Adrenal gland (tissue), 12 donors: ENCODE measurements around the gene INAFM2. TPM values are rescaled to one million over a fixed set of nuclear protein-coding genes. Genes with fewer than 3 reads are reported as not detected.

Source experiments
- DNase-seq, 7 donors: peaks; one replicate each; pipeline ENCODE4 v3.0.0-alpha.2; 2019 to 2020
- H3K27ac ChIP-seq, 5 donors: fragments of 200-600 bp; sonication (generic) in 4 of 5; 1 replicate in 3 of 5; 2 replicates in 2 of 5; pipeline versions ENCODE4 v1.5.1 to v1.8.0; 2016 to 2020; ENCODE audit warnings: mild to moderate bottlenecking in 1 of 5
- H3K27me3 ChIP-seq: fragments of 200-600 bp; 2 replicates; pipeline ENCODE4 v1.8.0; 2021
- H3K36me3 ChIP-seq, 2 donors: fragments of 200-600 bp; replicated peaks in 1 of 2; 1 replicate in 1 of 2; 2 replicates in 1 of 2; pipeline versions ENCODE4 v1.5.1 to v1.8.0; 2018 to 2022
- H3K4me1 ChIP-seq, 2 donors: fragments of 200-600 bp; replicated peaks in 1 of 2; 1 replicate in 1 of 2; 2 replicates in 1 of 2; pipeline versions ENCODE4 v1.5.1 to v1.8.0; 2018 to 2021
- H3K4me3 ChIP-seq, 4 donors: fragments of 200-600 bp; sonication (generic) in 3 of 4; one replicate each; pipeline ENCODE4 v1.5.1; 2016 to 2018
- H3K9me3 ChIP-seq, 3 donors: fragments of 200-600 bp; sonication (generic) in 1 of 3; replicated peaks in 1 of 3; 1 replicate in 2 of 3; 2 replicates in 1 of 3; pipeline versions ENCODE4 v1.5.1 to v1.8.0; 2016 to 2021
- POLR2A ChIP-seq, 2 donors: fragments of 450-650 bp; IDR thresholded peaks; one replicate each; pipeline ENCODE4 v1.6.1; 2017; ENCODE audit warnings: antibody characterized with exemption in 2 of 2, mild to moderate bottlenecking in 2 of 2, moderate library complexity in 1 of 2
- WGBS, 4 donors: extraction: QIAGEN DNeasy Blood & Tissue Kit in 2 of 4; methylation state at CpG; one replicate each; pipeline versions ENCODE4 v1.1.5 to v1.1.7; 2013 to 2017; 5-methylcytosine and 5-hydroxymethylcytosine counted together
- intact Hi-C, 2 donors: fragments of 100-400 bp; cut with DNase I; formaldehyde crosslinking; loops; one replicate each; pipeline versions ENCODE4 v1.14.1 to v1.15.0; 2022 to 2023
- polyA plus RNA-seq, 3 donors: library from polyadenylated mRNA; stranded (reverse); fragments of 200-250 nt in 2 of 3; fragments of 350-450 nt in 1 of 3; fragmentation: Illumina TruSeq in 1 of 3; extraction: RNeasy Lipid Tissue Mini Kit (QIAGEN cat#74804) in 1 of 3; gene quantifications; one replicate each; pipeline ENCODE4 v1.2.3, GENCODE V29; 2013 to 2014
- total RNA-seq, 9 donors: library from RNA; depleted of rRNA in 4 of 9; stranded (reverse); fragments of >200 nt in 4 of 9; fragments of 120-200 nt in 1 of 9; fragmentation: NEBNext Ultra II Directional in 1 of 9; extraction: Animal tissue kit (Norgen Biotek cat#: 25700) in 1 of 9; gene quantifications; one replicate each; pipeline versions ENCODE4 v1.1.0 to v1.2.4, GENCODE V29; 2013 to 2023
- TF ChIP-seq, protein P1 (sequence below), 6 experiments: fragments of 450-650 bp in 4 of 6; fragments of 200-600 bp in 2 of 6; sonication (generic) in 1 of 6; IDR thresholded peaks; 1 replicate in 5 of 6; 2 replicates in 1 of 6; pipeline versions ENCODE4 v1.5.1 to v1.8.0; 2016 to 2021; ENCODE audit warnings: antibody characterized with exemption in 6 of 6, mild to moderate bottlenecking in 2 of 6, moderate library complexity in 1 of 6
- donor health status: healthy with polysubstance abuse.
- donor health status: Bipolar disorder and iron deficiency.
- donor health status: DM: yes; HTN: yes; CAD: no.
- donor health status: DM: no; HTN: no; CAD: no.
- donor health status: DM: no; HTN: no; CAD: no.
- donor health status: DM: yes; HTN: yes; CAD: no.

Gene INAFM2
- total and polyA plus RNA-seq, 12 donors = 10.6 to 25.5 (median 20.1) TPM

DNA sequence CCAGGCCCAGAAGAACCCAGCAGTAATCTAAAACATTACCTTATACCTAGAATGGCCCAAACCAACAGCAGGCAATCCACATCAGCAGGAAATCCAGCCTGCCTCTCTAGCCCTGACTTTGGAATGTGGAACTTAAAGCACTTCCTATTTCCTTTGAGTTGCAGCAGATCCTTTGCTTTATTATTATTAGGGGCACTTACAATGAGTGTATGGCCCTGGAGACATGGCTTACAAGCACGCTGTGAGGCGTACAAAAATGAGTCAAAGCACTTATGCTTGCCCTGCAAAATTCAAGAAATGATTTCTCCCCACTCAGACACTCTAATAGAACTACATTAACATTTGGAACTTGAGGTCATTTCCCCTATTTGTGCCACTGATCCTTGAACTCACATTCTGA, 49.5 kb downstream of the INAFM2 start:
- intact Hi-C loops = no loop called here
- H3K27ac ChIP-seq = no peak overlapping the region
- H3K4me3 ChIP-seq = no peak overlapping the region
- no peak for DNase-seq
- 43 to 68% (median 51%) methylated on average over 2 of the region's 2 CpGs for WGBS, 4 donors
- H3K36me3 ChIP-seq = no peaks in the 10 kb centered on the region
- H3K27me3 ChIP-seq = no peaks in the 10 kb centered on the region
- peaks cover 0 to 4% of the 10 kb centered on the region in 2 donors for H3K4me1 ChIP-seq
- TF ChIP-seq, protein P1, sequence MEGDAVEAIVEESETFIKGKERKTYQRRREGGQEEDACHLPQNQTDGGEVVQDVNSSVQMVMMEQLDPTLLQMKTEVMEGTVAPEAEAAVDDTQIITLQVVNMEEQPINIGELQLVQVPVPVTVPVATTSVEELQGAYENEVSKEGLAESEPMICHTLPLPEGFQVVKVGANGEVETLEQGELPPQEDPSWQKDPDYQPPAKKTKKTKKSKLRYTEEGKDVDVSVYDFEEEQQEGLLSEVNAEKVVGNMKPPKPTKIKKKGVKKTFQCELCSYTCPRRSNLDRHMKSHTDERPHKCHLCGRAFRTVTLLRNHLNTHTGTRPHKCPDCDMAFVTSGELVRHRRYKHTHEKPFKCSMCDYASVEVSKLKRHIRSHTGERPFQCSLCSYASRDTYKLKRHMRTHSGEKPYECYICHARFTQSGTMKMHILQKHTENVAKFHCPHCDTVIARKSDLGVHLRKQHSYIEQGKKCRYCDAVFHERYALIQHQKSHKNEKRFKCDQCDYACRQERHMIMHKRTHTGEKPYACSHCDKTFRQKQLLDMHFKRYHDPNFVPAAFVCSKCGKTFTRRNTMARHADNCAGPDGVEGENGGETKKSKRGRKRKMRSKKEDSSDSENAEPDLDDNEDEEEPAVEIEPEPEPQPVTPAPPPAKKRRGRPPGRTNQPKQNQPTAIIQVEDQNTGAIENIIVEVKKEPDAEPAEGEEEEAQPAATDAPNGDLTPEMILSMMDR (IDR thresholded peaks at IDR 0.05) = no peak
- TF ChIP-seq POLR2A (IDR thresholded peaks at IDR 0.05) = no peak
- no peaks in the 10 kb centered on the region for H3K9me3 ChIP-seq

Other genes with a start within 250 kb of the INAFM2 start
- 10 to 100 TPM in 3 of 9 donors, 1 to 10 TPM in 6; 3.6 to 12.8 (median 7.1) TPM for gene BMF, start 214.8 kb upstream of the INAFM2 start, total RNA-seq
- gene BMF, start 214.8 kb upstream of the INAFM2 start, polyA plus RNA-seq = 1 to 10 TPM; 1.3 to 9.3 (median 2.5) TPM
- 10 to 100 TPM in 1 of 9 donors, 1 to 10 TPM in 8; 1.1 to 13.7 (median 2.7) TPM for gene BUB1B, start 162.6 kb upstream of the INAFM2 start, total RNA-seq
- 1 to 10 TPM in 2 of 3 donors, under 1 TPM in 1; 0.81 to 2.9 (median 1.4) TPM for gene BUB1B, start 162.6 kb upstream of the INAFM2 start, polyA plus RNA-seq
- gene PAK6, start 84.6 kb upstream of the INAFM2 start, total RNA-seq = 10 to 100 TPM in 7 of 9 donors, 1 to 10 TPM in 2; 5.8 to 31.0 (median 18.2) TPM
- 10 to 100 TPM in 1 of 3 donors, 1 to 10 TPM in 2; 4.9 to 11.3 (median 6.0) TPM for gene PAK6, start 84.6 kb upstream of the INAFM2 start, polyA plus RNA-seq
- gene ANKRD63, start 40.6 kb upstream of the INAFM2 start, total RNA-seq = not detected
- not detected for gene ANKRD63, start 40.6 kb upstream of the INAFM2 start, polyA plus RNA-seq
- 10 to 100 TPM in 7 of 9 donors, 1 to 10 TPM in 2; 2.5 to 36.1 (median 23.6) TPM for gene PLCB2, start 15.8 kb upstream of the INAFM2 start, total RNA-seq
- gene PLCB2, start 15.8 kb upstream of the INAFM2 start, polyA plus RNA-seq = 100 to 1,000 TPM in 1 of 3 donors, 10 to 100 TPM in 1, 1 to 10 TPM in 1; 5.4 to 100 (median 39.4) TPM
- 10 to 100 TPM in 7 of 9 donors, 1 to 10 TPM in 1, under 1 TPM in 1; 0.72 to 41.0 (median 11.0) TPM for gene CCDC9B, start 17.2 kb downstream of the INAFM2 start, total RNA-seq
- gene CCDC9B, start 17.2 kb downstream of the INAFM2 start, polyA plus RNA-seq = 10 to 100 TPM in 1 of 3 donors, 1 to 10 TPM in 2; 5.3 to 30.4 (median 6.5) TPM
- gene PHGR1, start 27.3 kb downstream of the INAFM2 start, total RNA-seq = under 1 TPM in 1 of 9 donors, not detected in 8; 0.79 TPM
- 1 to 10 TPM in 2 of 3 donors, not detected in 1; 1.3 to 4.5 TPM for gene PHGR1, start 27.3 kb downstream of the INAFM2 start, polyA plus RNA-seq
- 1 to 10 TPM in 4 of 9 donors, under 1 TPM in 4, not detected in 1; 0.36 to 3.6 (median 0.94) TPM for gene DISP2, start 34.5 kb downstream of the INAFM2 start, total RNA-seq
- gene DISP2, start 34.5 kb downstream of the INAFM2 start, polyA plus RNA-seq = 10 to 100 TPM in 2 of 3 donors, 1 to 10 TPM in 1; 1.8 to 19.4 (median 10.3) TPM
- gene KNSTRN, start 59.0 kb downstream of the INAFM2 start, total RNA-seq = 10 to 100 TPM in 5 of 9 donors, 1 to 10 TPM in 4; 4.0 to 39.8 (median 10.7) TPM
- 10 to 100 TPM in 1 of 3 donors, 1 to 10 TPM in 2; 7.0 to 21.9 (median 9.2) TPM for gene KNSTRN, start 59.0 kb downstream of the INAFM2 start, polyA plus RNA-seq
- 100 to 1,000 TPM in 8 of 9 donors, 10 to 100 TPM in 1; 64.5 to 252 (median 156) TPM for gene IVD, start 82.1 kb downstream of the INAFM2 start, total RNA-seq
- 10 to 100 TPM; 61.0 to 92.4 (median 62.6) TPM for gene IVD, start 82.1 kb downstream of the INAFM2 start, polyA plus RNA-seq
- 10 to 100 TPM; 26.3 to 58.8 (median 34.5) TPM for gene BAHD1, start 117.3 kb downstream of the INAFM2 start, total RNA-seq
- 10 to 100 TPM; 13.2 to 30.8 (median 23.6) TPM for gene BAHD1, start 117.3 kb downstream of the INAFM2 start, polyA plus RNA-seq
- 10 to 100 TPM in 5 of 9 donors, 1 to 10 TPM in 4; 7.4 to 20.6 (median 14.0) TPM for gene CHST14, start 147.3 kb downstream of the INAFM2 start, total RNA-seq
- gene CHST14, start 147.3 kb downstream of the INAFM2 start, polyA plus RNA-seq = 10 to 100 TPM in 1 of 3 donors, 1 to 10 TPM in 2; 5.0 to 11.0 (median 6.7) TPM
- 10 to 100 TPM; 28.4 to 42.8 (median 37.7) TPM for gene CCDC32, start 241.3 kb downstream of the INAFM2 start, total RNA-seq
- gene CCDC32, start 241.3 kb downstream of the INAFM2 start, polyA plus RNA-seq = 10 to 100 TPM; 33.1 to 41.7 (median 37.7) TPM
- 10 to 100 TPM; 10.0 to 20.7 (median 11.9) TPM for gene RPUSD2, start 245.6 kb downstream of the INAFM2 start, total RNA-seq
- 10 to 100 TPM in 2 of 3 donors, 1 to 10 TPM in 1; 5.7 to 18.5 (median 11.0) TPM for gene RPUSD2, start 245.6 kb downstream of the INAFM2 start, polyA plus RNA-seq